ENCODE results near the gene PRKAA2. TPM values are rescaled to one million over a fixed set of nuclear protein-coding genes. Genes with fewer than 3 reads are reported as not detected.

Gene PRKAA2
- total and polyA plus RNA-seq, 2 experiments from 2014 or later: 6.4 to 15.0 TPM

- Histone ChIP-seq H3K27ac (no peak overlapping the region), H3K27me3 (no peaks in the 10 kb centered on the region), H3K4me1 (ENCODE audit: low read depth) (peaks cover 6% of the 10 kb centered on the region), H3K4me3 (no peak overlapping the region), H3K36me3 (no peaks in the 10 kb centered on the region), H3K9me3 (ENCODE audit: low read depth) (no peaks in the 10 kb centered on the region)
- no peak for DNase-seq (ENCODE audit: low read depth in 1 of 2, low spot score in 1 of 2)
- TF ChIP-seq, protein P1, sequence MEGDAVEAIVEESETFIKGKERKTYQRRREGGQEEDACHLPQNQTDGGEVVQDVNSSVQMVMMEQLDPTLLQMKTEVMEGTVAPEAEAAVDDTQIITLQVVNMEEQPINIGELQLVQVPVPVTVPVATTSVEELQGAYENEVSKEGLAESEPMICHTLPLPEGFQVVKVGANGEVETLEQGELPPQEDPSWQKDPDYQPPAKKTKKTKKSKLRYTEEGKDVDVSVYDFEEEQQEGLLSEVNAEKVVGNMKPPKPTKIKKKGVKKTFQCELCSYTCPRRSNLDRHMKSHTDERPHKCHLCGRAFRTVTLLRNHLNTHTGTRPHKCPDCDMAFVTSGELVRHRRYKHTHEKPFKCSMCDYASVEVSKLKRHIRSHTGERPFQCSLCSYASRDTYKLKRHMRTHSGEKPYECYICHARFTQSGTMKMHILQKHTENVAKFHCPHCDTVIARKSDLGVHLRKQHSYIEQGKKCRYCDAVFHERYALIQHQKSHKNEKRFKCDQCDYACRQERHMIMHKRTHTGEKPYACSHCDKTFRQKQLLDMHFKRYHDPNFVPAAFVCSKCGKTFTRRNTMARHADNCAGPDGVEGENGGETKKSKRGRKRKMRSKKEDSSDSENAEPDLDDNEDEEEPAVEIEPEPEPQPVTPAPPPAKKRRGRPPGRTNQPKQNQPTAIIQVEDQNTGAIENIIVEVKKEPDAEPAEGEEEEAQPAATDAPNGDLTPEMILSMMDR (IDR thresholded peaks at IDR 0.05; ENCODE audit: low read depth, low read length): no peak
Measured at GRCh38 chr1:56686169-56686568, 41.1 kb downstream of the PRKAA2 start.

DNA sequence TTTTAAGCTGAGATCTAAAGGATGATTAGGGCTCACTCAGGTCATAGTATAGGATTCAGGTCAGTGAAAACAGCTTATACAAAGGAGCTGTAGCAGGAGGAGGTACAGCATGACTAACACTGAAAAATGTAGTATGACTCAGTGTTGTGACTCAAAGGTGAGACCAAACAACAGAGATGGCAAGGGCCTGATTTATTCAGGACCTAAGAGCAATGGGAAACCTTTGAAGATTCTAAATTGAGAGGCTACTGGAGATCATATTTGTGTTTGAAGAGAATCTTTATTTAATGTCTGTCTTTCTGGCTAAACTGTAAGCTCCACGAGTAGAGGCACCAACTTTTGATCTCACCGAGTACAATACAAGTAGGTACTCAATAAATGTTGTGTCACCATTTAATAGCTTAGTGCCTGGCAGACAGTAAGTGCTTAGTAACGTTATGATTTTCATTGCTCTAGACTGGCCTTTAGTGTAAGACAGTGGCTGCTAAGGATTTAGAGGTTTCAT is 43.5 kb downstream of the PRKAA2 start:
- no peak overlapping the region for H3K27ac ChIP-seq
- DNase-seq (ENCODE audit: low read depth in 1 of 2, low spot score in 1 of 2): peak in 1 of 2 donors; percentile 11
- H3K36me3 ChIP-seq: peaks cover 3% of the 10 kb centered on the region
- peaks cover 6% of the 10 kb centered on the region for H3K4me1 ChIP-seq (ENCODE audit: low read depth)
- H3K4me3 ChIP-seq: no peak overlapping the region
- no peaks in the 10 kb centered on the region for H3K27me3 ChIP-seq
- TF ChIP-seq, protein P1 (IDR thresholded peaks at IDR 0.05; ENCODE audit: low read depth, low read length): no peak
- no peaks in the 10 kb centered on the region for H3K9me3 ChIP-seq (ENCODE audit: low read depth)

GRCh38 chr1:56696663-56697062 is 51.5 kb downstream of the PRKAA2 start:
- Histone ChIP-seq H3K4me1 (ENCODE audit: low read depth) (no peaks in the 10 kb centered on the region), H3K36me3 (peaks cover 20% of the 10 kb centered on the region), H3K27ac (no peak overlapping the region), H3K9me3 (ENCODE audit: low read depth) (no peaks in the 10 kb centered on the region), H3K27me3 (no peaks in the 10 kb centered on the region), H3K4me3 (no peak overlapping the region)
- TF ChIP-seq, protein P1 (IDR thresholded peaks at IDR 0.05; ENCODE audit: low read depth, low read length): no peak
- DNase-seq (ENCODE audit: low read depth in 1 of 2, low spot score in 1 of 2): no peak

DNA sequence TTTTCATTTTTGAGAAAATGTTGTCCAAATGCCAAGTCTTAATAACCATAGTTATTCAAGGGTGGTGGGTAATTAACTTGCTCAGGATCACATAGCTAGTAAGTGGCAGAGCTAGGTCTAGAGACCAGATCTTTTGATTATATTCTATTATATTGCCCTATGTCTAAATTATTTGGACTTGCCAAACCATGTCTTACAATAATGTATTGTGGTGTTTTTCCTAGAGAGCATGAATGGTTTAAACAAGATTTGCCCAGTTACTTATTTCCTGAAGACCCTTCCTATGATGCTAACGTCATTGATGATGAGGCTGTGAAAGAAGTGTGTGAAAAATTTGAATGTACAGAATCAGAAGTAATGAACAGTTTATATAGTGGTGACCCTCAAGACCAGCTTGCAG is 58.6 kb downstream of the PRKAA2 start:
- Histone ChIP-seq H3K36me3 (peaks cover 20% of the 10 kb centered on the region), H3K27ac (no peak overlapping the region), H3K4me1 (ENCODE audit: low read depth) (no peaks in the 10 kb centered on the region), H3K4me3 (no peak overlapping the region), H3K27me3 (no peaks in the 10 kb centered on the region), H3K9me3 (ENCODE audit: low read depth) (no peaks in the 10 kb centered on the region)
- DNase-seq (ENCODE audit: low read depth in 1 of 2, low spot score in 1 of 2): no peak
- TF ChIP-seq, protein P1 (IDR thresholded peaks at IDR 0.05; ENCODE audit: low read depth, low read length): no peak

DNA sequence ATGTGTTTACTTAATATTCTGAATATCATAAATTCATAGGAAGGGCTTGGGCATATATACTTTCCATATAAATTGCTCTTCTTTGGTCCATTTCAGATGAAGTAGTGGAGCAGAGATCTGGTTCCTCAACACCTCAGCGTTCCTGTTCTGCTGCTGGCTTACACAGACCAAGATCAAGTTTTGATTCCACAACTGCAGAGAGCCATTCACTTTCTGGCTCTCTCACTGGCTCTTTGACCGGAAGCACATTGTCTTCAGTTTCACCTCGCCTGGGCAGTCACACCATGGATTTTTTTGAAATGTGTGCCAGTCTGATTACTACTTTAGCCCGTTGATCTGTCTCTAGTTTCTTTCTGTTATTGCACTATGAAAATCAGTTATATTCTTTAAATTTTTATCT is 62.3 kb downstream of the PRKAA2 start:
- no peak overlapping the region for H3K4me3 ChIP-seq
- TF ChIP-seq, protein P1 (IDR thresholded peaks at IDR 0.05; ENCODE audit: low read depth, low read length): no peak

More for the DNA sequence above, 62.3 kb downstream of the PRKAA2 start:
- H3K27ac ChIP-seq: no peak overlapping the region
- H3K27me3 ChIP-seq: no peaks in the 10 kb centered on the region
- no peaks in the 10 kb centered on the region for H3K9me3 ChIP-seq (ENCODE audit: low read depth)
- no peak for DNase-seq (ENCODE audit: low read depth in 1 of 2, low spot score in 1 of 2)
- H3K36me3 ChIP-seq: peaks cover 20% of the 10 kb centered on the region
- no peaks in the 10 kb centered on the region for H3K4me1 ChIP-seq (ENCODE audit: low read depth)

All from cardiac muscle cell (in vitro differentiated cells and primary cell).